ENCODE data around the gene FAM117B. TPM values are rescaled to one million over a fixed set of nuclear protein-coding genes. Genes with fewer than 3 reads are reported as not detected.

FAM117B gene
- total RNA-seq, 1 experiment from 2014 or later: 13.3 TPM

- no peak for TF ChIP-seq EZH2 (IDR thresholded peaks at IDR 0.05; ENCODE audit: borderline replicate concordance, low read depth, low read length, poor library complexity, severe bottlenecking)
- no peak for TF ChIP-seq CTCF (conservative IDR thresholded peaks at IDR 0.05; ENCODE audit: low read depth, low read length)
- Histone ChIP-seq H3K27ac (ENCODE audit: low read depth, low read length, poor library complexity, severe bottlenecking) (no peak overlapping the region), H3K27me3 (replicated peaks; ENCODE audit: insufficient read depth, low read depth, low read length, poor library complexity) (no peaks in the 10 kb centered on the region), H3K36me3 (ENCODE audit: insufficient read depth, low read length, poor library complexity, severe bottlenecking) (no peaks in the 10 kb centered on the region), H3K4me3 (ENCODE audit: low read depth, low read length, poor library complexity, severe bottlenecking) (no peak overlapping the region), H3K4me1 (ENCODE audit: insufficient read depth, low read length, poor library complexity, severe bottlenecking) (no peaks in the 10 kb centered on the region), H3K9me3 (ENCODE audit: low read depth, low read length, poor library complexity, severe bottlenecking) (no peaks in the 10 kb centered on the region)
- intact Hi-C loops (cut with micrococcal nuclease; ENCODE audit: unreplicated experiment): no loop called here
- ChIA-PET POLR2A (ENCODE audit: low non-redundant PET) (no interaction called here), CTCF (no interaction called here)
- no TSS peak for BruUV-seq (replicated peaks)
- no peak for DNase-seq (ENCODE audit: low spot score)
Observed at GRCh38 chr2:202609381-202610145, 25.2 kb upstream of the FAM117B start.

GRCh38 chr2:202610380-202610779 is 24.4 kb upstream of the FAM117B start:
- no peak for DNase-seq (ENCODE audit: low spot score)
- no TSS peak for BruUV-seq (replicated peaks)
- no peak for TF ChIP-seq EZH2 (IDR thresholded peaks at IDR 0.05; ENCODE audit: borderline replicate concordance, low read depth, low read length, poor library complexity, severe bottlenecking)
- no peak for TF ChIP-seq CTCF (conservative IDR thresholded peaks at IDR 0.05; ENCODE audit: low read depth, low read length)
- Histone ChIP-seq H3K27me3 (replicated peaks; ENCODE audit: insufficient read depth, low read depth, low read length, poor library complexity) (no peaks in the 10 kb centered on the region), H3K4me3 (ENCODE audit: low read depth, low read length, poor library complexity, severe bottlenecking) (no peak overlapping the region), H3K9me3 (ENCODE audit: low read depth, low read length, poor library complexity, severe bottlenecking) (no peaks in the 10 kb centered on the region), H3K36me3 (ENCODE audit: insufficient read depth, low read length, poor library complexity, severe bottlenecking) (no peaks in the 10 kb centered on the region), H3K4me1 (ENCODE audit: insufficient read depth, low read length, poor library complexity, severe bottlenecking) (no peaks in the 10 kb centered on the region), H3K27ac (ENCODE audit: low read depth, low read length, poor library complexity, severe bottlenecking) (no peak overlapping the region)
- intact Hi-C loops (cut with micrococcal nuclease; ENCODE audit: unreplicated experiment): no loop called here
- POLR2A ChIA-PET (ENCODE audit: low non-redundant PET): no interaction called here
- CTCF ChIA-PET: no interaction called here

GRCh38 chr2:202612145-202612544 is 22.6 kb upstream of the FAM117B start:
- Histone ChIP-seq H3K36me3 (ENCODE audit: insufficient read depth, low read length, poor library complexity, severe bottlenecking) (no peaks in the 10 kb centered on the region), H3K27me3 (replicated peaks; ENCODE audit: insufficient read depth, low read depth, low read length, poor library complexity) (no peaks in the 10 kb centered on the region), H3K4me3 (ENCODE audit: low read depth, low read length, poor library complexity, severe bottlenecking) (no peak overlapping the region), H3K9me3 (ENCODE audit: low read depth, low read length, poor library complexity, severe bottlenecking) (no peaks in the 10 kb centered on the region), H3K27ac (ENCODE audit: low read depth, low read length, poor library complexity, severe bottlenecking) (no peak overlapping the region), H3K4me1 (ENCODE audit: insufficient read depth, low read length, poor library complexity, severe bottlenecking) (no peaks in the 10 kb centered on the region)
- CTCF ChIA-PET: no interaction called here
- DNase-seq (ENCODE audit: low spot score): no peak
- POLR2A ChIA-PET (ENCODE audit: low non-redundant PET): no interaction called here
- TF ChIP-seq EZH2 (IDR thresholded peaks at IDR 0.05; ENCODE audit: borderline replicate concordance, low read depth, low read length, poor library complexity, severe bottlenecking) (no peak), CTCF (conservative IDR thresholded peaks at IDR 0.05; ENCODE audit: low read depth, low read length) (no peak)
- BruUV-seq (replicated peaks): no TSS peak
- intact Hi-C loops (cut with micrococcal nuclease; ENCODE audit: unreplicated experiment): no loop called here

Measured in A673 (cell line).